Activated T-cell treated with anti-CD3 and anti-CD28 coated beads, Interleukin-2, amount 50 U/mL, for 24 hours (primary cell): ENCODE measurements around the gene SLC19A1.

ENCODE experiments used
- DNase-seq: peaks from one replicate; pipeline ENCODE4 v3.0.0-alpha.2; 2020
- H3K27ac Mint-ChIP-seq: 2 replicates; pipeline ENCODE4 v1.8.0; 2020; ENCODE audit warnings: mild to moderate bottlenecking, mixed read lengths
- H3K27me3 Mint-ChIP-seq: 2 replicates; pipeline ENCODE4 v1.8.0; 2020; ENCODE audit warnings: mixed read lengths
- H3K36me3 Mint-ChIP-seq: 2 replicates; pipeline ENCODE4 v1.8.0; 2020; ENCODE audit warnings: low read depth, mixed read lengths
- H3K4me1 Mint-ChIP-seq: 2 replicates; pipeline ENCODE4 v1.8.0; 2020; ENCODE audit warnings: low read depth, mixed read lengths
- H3K4me3 Mint-ChIP-seq: 2 replicates; pipeline ENCODE4 v1.8.0; 2020; ENCODE audit warnings: mild to moderate bottlenecking, moderate library complexity, mixed read lengths
- H3K9me3 Mint-ChIP-seq: 2 replicates; pipeline ENCODE4 v1.8.0; 2020; ENCODE audit warnings: mixed read lengths

The SLC19A1 gene

DNA sequence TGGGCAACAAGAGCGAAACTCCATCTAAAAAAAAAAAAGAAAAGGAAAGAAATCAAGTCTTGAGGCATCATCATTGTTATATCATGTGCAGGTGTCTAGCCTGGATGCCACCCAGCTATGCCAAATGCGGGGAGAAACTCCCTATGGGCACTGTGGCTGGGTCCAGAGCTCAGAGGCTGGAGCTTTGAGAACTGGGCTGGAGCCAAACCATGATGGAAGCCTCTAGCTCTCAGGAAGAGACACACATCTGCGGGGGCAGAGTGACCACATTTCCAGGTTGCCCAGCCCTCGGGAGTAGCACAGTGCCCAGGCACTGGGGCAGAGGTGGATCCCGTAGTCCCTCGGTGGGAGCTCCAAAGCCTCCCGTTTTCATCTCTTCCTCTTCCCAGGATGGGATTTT lies 78.4 kb downstream of the SLC19A1 start:
- no peak overlapping the region for H3K4me3 Mint-ChIP-seq

DNA sequence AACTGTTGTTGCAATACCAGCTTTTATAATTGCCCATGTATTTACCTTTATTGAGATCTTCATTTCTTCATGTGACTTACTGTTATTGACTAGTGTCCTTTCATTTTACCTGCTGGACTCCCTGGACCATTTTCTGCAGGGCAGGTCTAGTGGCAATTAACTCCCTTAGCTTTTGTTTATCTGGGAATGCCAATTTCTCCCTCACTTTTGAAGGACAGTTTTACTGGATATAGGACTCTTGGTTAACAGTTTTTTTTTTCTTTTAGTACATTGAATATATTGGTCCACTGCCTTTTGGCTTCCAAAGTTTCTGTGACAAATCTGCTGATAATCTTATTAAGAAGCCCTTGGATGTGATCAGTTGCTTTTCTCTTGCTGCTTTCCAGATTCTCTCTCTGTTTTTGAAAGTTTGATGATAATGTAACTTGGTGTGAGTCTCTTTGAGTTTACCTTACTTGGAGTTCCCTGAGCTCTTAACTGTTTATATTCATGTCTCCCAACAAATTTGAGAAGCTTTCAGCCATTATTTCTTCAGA lies 80.4 kb downstream of the SLC19A1 start:
- peaks cover 4% of the 10 kb centered on the region for H3K9me3 Mint-ChIP-seq
- H3K4me3 Mint-ChIP-seq, result no peak overlapping the region
- H3K4me1 Mint-ChIP-seq, result no peaks in the 10 kb centered on the region
- H3K36me3 Mint-ChIP-seq, result no peaks in the 10 kb centered on the region
- peaks cover 3% of the 10 kb centered on the region for H3K27me3 Mint-ChIP-seq
- H3K27ac Mint-ChIP-seq, result no peak overlapping the region
- DNase-seq, result no peak

More for the DNA sequence above, 78.4 kb downstream of the SLC19A1 start:
- Mint-ChIP-seq H3K27me3 (peaks cover 3% of the 10 kb centered on the region), H3K36me3 (no peaks in the 10 kb centered on the region), H3K27ac (no peak overlapping the region), H3K4me1 (no peaks in the 10 kb centered on the region), H3K9me3 (peaks cover 4% of the 10 kb centered on the region)
- DNase-seq, result no peak

GRCh38 chr21:45461369-45461750 lies 80.9 kb downstream of the SLC19A1 start:
- no peak for DNase-seq
- no peak overlapping the region for H3K4me3 Mint-ChIP-seq
- peaks cover 3% of the 10 kb centered on the region for H3K27me3 Mint-ChIP-seq
- no peak overlapping the region for H3K27ac Mint-ChIP-seq
- no peaks in the 10 kb centered on the region for H3K4me1 Mint-ChIP-seq
- H3K36me3 Mint-ChIP-seq, result no peaks in the 10 kb centered on the region
- peaks cover 4% of the 10 kb centered on the region for H3K9me3 Mint-ChIP-seq

- no peak overlapping the region for H3K4me3 Mint-ChIP-seq
- no peak overlapping the region for H3K27ac Mint-ChIP-seq
- H3K4me1 Mint-ChIP-seq, result no peaks in the 10 kb centered on the region
- no peaks in the 10 kb centered on the region for H3K36me3 Mint-ChIP-seq
- DNase-seq, result no peak
- peaks cover 4% of the 10 kb centered on the region for H3K9me3 Mint-ChIP-seq
- peaks cover 3% of the 10 kb centered on the region for H3K27me3 Mint-ChIP-seq
These were observed 81.5 kb downstream of the SLC19A1 start for GRCh38 chr21:45460611-45461368.

GRCh38 chr21:45460011-45460565 lies 82.2 kb downstream of the SLC19A1 start:
- H3K36me3 Mint-ChIP-seq, result no peaks in the 10 kb centered on the region
- no peak overlapping the region for H3K4me3 Mint-ChIP-seq
- no peak overlapping the region for H3K27ac Mint-ChIP-seq
- no peak for DNase-seq
- peaks cover 4% of the 10 kb centered on the region for H3K9me3 Mint-ChIP-seq
- H3K4me1 Mint-ChIP-seq, result no peaks in the 10 kb centered on the region
- peaks cover 3% of the 10 kb centered on the region for H3K27me3 Mint-ChIP-seq

DNA sequence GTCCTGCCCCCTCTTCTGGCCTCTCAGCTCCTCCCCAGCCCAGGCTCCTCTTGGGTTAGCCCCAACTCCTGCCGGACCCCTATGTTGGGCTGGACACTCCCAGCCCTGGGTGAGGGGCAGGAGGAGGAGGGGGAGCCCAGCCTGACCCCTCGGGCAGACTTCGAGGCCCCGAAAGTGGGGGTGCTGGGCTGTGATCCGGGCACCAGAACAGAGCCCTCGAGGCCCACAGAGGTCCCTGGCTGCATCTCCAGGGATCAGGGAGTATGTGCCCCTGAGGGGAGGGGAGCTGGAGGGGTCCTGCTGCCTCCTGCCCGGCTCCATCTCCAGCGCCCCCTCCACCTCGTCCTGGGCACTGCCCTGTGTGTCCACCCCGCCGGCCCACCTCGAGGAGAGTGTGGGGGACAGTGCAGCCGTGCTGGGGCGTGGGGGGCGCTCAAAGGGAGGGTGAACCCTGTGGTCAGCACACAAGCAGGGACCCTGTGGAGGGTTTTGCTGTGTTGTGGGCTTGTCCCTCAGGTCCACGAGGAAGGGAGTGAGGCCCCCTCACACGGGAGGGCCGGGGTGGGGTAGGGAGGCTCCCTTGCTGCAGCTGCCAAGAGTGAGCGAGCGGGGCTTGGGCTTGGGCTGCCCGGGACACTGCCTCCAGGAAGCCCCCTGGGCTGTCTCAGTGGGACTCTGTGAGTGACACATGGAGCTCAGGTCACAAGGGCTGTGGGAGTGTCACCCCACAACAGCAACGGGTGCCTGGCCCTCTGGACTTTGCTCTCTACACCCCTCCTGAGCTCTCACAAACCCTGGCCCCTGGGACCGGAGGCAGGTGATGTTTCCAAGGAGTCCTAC lies 82.8 kb downstream of the SLC19A1 start:
- H3K27me3 Mint-ChIP-seq, result peaks cover 3% of the 10 kb centered on the region
- DNase-seq, result no peak
- no peaks in the 10 kb centered on the region for H3K36me3 Mint-ChIP-seq
- H3K4me3 Mint-ChIP-seq, result no peak overlapping the region
- no peaks in the 10 kb centered on the region for H3K4me1 Mint-ChIP-seq
- no peak overlapping the region for H3K27ac Mint-ChIP-seq
- peaks cover 4% of the 10 kb centered on the region for H3K9me3 Mint-ChIP-seq

- no peaks in the 10 kb centered on the region for H3K4me1 Mint-ChIP-seq
- H3K27ac Mint-ChIP-seq, result no peak overlapping the region
- H3K27me3 Mint-ChIP-seq, result peaks cover 3% of the 10 kb centered on the region
- no peak overlapping the region for H3K4me3 Mint-ChIP-seq
- no peaks in the 10 kb centered on the region for H3K36me3 Mint-ChIP-seq
- peaks cover 4% of the 10 kb centered on the region for H3K9me3 Mint-ChIP-seq
- no peak for DNase-seq
These were observed 83.7 kb downstream of the SLC19A1 start for GRCh38 chr21:45458281-45459170.

- no peaks in the 10 kb centered on the region for H3K4me1 Mint-ChIP-seq
- no peaks in the 10 kb centered on the region for H3K36me3 Mint-ChIP-seq
- no peak overlapping the region for H3K27ac Mint-ChIP-seq
- H3K27me3 Mint-ChIP-seq, result no peaks in the 10 kb centered on the region
- DNase-seq, result no peak
- peaks cover 9% of the 10 kb centered on the region for H3K9me3 Mint-ChIP-seq
- no peak overlapping the region for H3K4me3 Mint-ChIP-seq
These were observed 84.4 kb downstream of the SLC19A1 start for GRCh38 chr21:45457832-45458172.

- Mint-ChIP-seq H3K4me3 (no peak overlapping the region), H3K9me3 (peaks cover 12% of the 10 kb centered on the region), H3K27me3 (no peaks in the 10 kb centered on the region), H3K27ac (no peak overlapping the region), H3K36me3 (no peaks in the 10 kb centered on the region), H3K4me1 (no peaks in the 10 kb centered on the region)
- no peak for DNase-seq
These were observed 84.9 kb downstream of the SLC19A1 start for GRCh38 chr21:45457161-45457831.

DNA sequence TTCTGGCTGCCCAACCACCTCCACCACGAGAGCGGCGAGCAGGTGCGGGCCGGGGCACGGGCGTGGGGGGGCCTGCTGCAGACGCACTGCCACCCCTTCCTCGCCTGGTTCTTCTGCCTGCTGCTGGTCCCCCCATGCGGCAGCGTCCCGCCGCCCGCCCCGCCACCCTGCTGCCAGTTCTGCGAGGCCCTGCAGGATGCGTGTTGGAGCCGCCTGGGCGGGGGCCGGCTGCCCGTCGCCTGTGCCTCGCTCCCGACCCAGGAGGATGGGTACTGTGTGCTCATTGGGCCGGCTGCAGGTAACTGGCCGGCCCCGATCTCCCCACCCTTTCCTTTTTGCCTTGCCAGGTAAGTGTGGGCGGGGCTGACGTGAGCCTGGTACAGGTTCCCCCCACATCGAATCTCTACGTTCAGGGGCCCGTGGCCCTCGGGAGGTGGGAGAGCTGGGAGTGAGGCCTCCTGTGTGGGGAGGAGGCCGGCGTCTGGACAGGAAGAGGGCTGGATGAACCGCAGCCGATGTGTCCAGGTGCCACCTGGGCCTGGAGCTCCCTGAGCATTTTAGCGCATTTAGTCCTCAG lies 85.6 kb downstream of the SLC19A1 start:
- Mint-ChIP-seq H3K4me1 (no peaks in the 10 kb centered on the region), H3K9me3 (peaks cover 9% of the 10 kb centered on the region), H3K27me3 (no peaks in the 10 kb centered on the region), H3K27ac (no peak overlapping the region), H3K4me3 (no peak overlapping the region), H3K36me3 (no peaks in the 10 kb centered on the region)
- no peak for DNase-seq

DNA sequence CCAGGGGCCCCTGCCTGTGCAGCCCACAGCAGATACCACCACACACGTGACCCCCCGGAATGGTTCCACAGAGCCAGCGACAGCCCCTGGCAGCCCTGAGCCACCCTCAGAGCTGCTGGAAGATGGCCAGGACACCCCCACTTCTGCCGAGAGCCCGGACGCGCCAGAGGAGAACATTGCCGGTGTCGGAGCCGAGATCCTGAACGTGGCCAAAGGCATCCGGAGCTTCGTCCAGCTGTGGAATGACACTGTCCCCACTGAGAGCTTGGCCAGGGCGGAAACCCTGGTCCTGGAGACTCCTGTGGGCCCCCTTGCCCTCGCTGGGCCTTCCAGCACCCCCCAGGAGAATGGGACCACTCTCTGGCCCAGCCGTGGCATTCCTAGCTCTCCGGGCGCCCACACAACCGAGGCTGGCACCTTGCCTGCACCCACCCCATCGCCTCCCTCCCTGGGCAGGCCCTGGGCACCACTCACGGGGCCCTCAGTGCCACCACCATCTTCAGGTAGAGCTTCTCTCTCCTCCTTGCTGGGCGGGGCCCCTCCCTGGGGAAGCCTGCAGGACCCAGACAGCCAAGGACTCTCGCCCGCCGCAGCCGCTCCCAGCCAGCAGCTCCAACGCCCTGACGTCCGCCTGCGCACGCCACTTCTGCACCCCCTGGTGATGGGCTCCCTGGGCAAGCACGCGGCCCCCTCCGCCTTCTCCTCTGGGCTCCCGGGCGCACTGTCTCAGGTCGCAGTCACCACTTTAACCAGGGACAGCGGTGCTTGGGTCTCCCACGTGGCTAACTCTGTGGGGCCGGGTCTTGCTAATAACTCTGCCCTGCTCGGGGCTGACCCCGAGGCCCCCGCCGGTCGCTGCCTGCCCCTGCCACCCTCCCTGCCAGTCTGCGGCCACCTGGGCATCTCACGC lies 86.3 kb downstream of the SLC19A1 start:
- Mint-ChIP-seq H3K27me3 (no peaks in the 10 kb centered on the region), H3K4me1 (no peaks in the 10 kb centered on the region), H3K4me3 (no peak overlapping the region), H3K9me3 (peaks cover 9% of the 10 kb centered on the region), H3K27ac (no peak overlapping the region), H3K36me3 (no peaks in the 10 kb centered on the region)
- no peak for DNase-seq

DNA sequence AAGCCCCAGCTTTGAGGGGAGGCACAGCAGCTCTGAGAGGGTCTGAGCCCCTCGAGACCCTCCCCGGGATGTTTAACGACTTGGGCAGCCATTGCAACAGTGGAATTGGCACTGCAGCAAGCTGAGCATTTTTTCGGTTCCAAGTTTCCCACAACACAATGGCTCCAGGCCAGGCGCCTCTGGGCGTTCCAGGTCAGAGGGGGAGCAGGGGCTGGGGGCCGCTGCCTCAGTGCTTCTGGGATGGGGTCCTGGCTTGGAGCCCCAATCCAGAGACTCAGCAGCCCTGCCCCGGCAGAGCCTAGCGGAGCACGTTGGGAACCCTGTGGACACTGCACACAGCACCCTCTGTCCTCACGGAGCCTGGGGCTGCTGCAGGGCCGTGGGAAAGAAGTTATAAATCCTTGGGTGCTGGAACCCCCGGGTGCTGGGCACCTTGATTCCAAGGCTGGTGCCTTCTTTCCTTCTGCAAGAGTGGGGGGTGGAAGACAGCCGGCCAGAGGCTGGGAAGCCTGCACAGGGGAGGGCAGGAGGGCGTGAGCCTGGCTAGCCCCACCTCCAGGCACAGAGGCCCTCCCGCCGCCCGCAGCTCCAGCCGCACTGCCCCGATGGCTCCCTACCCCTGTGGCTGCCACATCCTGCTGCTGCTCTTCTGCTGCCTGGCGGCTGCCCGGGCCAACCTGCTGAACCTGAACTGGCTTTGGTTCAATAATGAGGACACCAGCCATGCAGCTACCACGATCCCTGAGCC lies 87.1 kb downstream of the SLC19A1 start:
- DNase-seq, result no peak
- H3K27ac Mint-ChIP-seq, result no peak overlapping the region
- no peak overlapping the region for H3K4me3 Mint-ChIP-seq
- H3K36me3 Mint-ChIP-seq, result no peaks in the 10 kb centered on the region
- H3K27me3 Mint-ChIP-seq, result no peaks in the 10 kb centered on the region
- H3K4me1 Mint-ChIP-seq, result no peaks in the 10 kb centered on the region
- peaks cover 9% of the 10 kb centered on the region for H3K9me3 Mint-ChIP-seq
